GM12801 (cell line): ENCODE measurements around the gene ADCY2.

ENCODE experiments used
- TF ChIP-seq, protein P1 (sequence below): IDR thresholded peaks from one replicate; pipeline ENCODE4 v1.5.1; 2011; ENCODE audit warnings: control low read depth; ENCODE audit not compliant: insufficient read length; ENCODE audit errors: extremely low read depth

ADCY2 gene

DNA sequence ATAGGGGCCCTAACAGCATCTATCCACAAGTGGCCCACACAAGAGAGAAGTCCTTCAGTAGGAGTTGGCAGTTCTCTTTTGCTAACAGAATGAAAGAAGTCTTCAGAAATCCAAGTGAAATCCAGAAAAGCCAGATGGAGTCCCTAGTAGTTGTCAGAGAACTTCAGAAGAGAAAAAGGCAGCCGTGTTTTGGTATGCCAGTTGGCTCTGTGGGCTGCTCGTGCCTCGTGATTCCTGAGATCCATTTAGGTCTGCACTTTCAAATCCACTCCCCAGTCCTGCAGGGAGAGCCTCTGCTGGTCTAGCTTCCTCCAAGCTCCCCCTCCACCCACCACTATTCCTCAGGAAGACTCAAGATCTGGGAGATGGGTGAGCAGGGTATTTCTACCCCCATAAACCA, 386.0 kb downstream of the ADCY2 start:
- TF ChIP-seq, protein P1, sequence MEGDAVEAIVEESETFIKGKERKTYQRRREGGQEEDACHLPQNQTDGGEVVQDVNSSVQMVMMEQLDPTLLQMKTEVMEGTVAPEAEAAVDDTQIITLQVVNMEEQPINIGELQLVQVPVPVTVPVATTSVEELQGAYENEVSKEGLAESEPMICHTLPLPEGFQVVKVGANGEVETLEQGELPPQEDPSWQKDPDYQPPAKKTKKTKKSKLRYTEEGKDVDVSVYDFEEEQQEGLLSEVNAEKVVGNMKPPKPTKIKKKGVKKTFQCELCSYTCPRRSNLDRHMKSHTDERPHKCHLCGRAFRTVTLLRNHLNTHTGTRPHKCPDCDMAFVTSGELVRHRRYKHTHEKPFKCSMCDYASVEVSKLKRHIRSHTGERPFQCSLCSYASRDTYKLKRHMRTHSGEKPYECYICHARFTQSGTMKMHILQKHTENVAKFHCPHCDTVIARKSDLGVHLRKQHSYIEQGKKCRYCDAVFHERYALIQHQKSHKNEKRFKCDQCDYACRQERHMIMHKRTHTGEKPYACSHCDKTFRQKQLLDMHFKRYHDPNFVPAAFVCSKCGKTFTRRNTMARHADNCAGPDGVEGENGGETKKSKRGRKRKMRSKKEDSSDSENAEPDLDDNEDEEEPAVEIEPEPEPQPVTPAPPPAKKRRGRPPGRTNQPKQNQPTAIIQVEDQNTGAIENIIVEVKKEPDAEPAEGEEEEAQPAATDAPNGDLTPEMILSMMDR: no peak

DNA sequence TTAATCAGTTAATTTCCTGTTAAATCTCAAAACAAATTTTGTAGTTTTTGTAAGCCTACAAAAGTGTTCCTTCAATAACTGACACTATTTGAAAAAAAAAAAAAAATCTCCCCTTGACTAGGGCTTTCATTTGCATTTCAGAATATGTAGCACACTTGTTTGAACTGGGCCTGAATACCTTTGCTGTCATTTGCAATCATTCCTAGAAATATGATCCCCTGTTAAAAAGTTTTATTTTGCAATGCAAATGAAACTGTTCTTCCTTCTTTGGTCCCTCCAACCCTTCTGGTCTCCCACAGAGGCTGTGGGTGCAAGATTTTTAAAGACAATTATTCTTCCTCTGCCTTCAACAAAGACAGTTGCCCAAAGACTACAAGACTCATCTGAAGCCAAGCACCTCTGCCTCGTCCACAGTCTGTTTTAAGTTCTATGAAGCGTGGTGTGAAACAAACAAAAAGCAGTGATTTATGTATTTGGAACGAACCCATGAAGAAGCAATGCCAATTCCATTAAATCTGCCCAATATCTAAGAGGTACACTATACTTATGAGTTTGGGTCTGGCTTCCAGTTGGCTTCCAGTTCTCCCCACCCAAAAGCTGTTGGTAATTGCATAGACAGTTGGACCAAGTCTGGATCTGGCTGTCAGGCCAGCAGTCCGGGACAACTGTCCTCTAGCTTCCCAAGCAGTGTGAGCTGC, 388.9 kb downstream of the ADCY2 start:
- TF ChIP-seq, protein P1: no peak

DNA sequence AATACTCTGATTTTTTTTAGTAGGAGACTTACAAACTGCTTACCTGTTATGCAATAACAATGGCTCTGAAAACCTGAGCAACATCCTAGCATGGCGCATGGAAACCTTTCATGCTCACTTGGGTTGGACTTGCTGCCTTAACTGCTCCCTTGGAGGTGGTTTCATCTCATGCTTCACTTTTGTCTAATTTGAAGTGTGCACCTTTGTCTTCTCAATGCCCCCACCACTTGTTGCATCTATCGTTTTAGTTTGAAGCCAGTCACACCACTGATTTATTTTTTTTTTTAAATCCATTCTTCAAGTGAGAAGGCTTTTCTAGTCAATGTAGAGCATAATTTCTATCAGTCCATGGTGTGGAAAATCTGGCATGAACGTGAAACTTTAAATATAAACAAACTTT, 391.8 kb downstream of the ADCY2 start:
- TF ChIP-seq, protein P1: no peak

DNA sequence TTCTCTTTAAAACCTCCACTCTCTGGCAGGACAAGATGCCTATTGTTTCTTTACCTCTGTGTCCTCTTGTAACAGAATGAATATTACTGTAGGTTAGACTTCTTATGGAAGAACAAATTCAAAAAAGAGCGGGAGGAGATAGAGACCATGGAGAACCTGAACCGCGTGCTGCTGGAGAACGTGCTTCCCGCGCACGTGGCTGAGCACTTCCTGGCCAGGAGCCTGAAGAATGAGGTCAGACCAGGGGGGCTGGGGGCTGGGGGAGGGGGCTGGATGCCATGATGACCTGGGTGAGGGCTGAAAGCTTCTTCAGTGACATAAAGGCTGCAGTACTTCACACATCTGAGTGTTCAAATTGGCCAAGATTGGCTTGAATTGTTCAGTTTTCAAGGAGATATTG, 393.6 kb downstream of the ADCY2 start:
- TF ChIP-seq, protein P1: no peak

DNA sequence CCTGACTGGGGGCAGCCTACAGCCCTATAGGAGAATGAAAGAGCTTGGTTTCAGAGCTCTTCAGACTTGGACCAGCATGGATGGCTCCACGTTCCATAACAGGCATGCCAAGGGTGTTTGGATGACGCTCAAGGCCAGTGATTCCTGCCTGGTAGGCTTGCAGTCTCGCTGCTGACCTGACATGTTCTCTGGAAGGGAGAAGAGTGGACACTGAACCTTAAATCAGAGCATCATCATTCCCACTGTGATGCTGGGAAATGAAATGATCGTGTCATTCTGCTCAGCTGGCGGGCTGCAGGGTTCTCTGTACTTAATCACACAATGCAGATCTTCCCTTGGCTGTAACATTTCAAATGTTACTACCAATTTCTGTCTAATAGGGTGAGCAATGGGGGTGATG, 398.0 kb downstream of the ADCY2 start:
- TF ChIP-seq, protein P1: no peak

DNA sequence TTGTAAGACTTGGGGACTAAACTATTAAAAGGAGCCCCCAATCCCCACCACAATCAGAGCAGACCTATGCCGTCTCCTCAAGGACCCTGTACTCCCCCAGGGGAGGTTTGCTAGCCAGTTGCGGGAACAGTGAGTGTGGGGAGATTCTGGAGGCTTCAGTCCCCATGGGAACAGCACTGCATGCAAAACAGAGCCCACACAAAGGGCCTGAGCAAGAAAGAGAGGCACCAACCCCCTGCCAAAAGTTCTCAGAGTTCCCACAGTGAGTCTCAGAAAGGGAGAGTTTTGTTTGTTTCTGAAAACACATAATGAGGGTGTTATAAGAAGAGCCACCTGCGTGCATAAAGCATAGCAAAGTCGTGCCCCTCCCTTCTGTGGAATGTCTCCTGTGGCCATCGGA, 398.4 kb downstream of the ADCY2 start:
- TF ChIP-seq, protein P1: no peak

DNA sequence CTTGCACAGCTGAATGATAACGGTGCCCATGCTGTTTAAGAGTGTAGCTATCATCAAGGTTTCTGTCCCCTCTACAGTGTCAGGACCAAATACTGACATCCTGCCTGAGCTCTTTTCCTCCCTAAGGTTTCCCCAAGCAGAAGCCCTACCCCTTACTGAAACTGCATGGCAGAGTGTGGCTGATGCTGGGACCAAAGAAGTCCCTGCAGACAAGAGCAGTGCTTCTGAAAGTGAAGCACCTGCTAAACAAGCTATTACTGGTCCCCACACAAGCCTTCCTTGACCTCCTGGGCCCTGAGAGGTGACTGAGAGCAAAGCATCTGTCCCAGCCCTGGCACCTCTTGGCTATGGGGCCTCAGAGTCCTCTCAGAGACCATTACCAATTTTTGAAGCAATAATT, 398.9 kb downstream of the ADCY2 start:
- TF ChIP-seq, protein P1: no peak
